GM19043 (cell line): ENCODE results near the gene CELA3B.
"Not testable (repeated sequence)": the region's sequence is repeated elsewhere in the genome, so short reads cannot be mapped to it uniquely, and the experiment has no call there.

Experiments
- ATAC-seq: cut with Tn5 transposase; IDR thresholded peaks from one replicate; pipeline ENCODE4 v1.9.1; 2021; ENCODE audit warnings: low read depth; ENCODE audit not compliant: unreplicated experiment

Gene CELA3B

GRCh38 chr1:21942959-21943640 is 33.7 kb upstream of the CELA3B start:
- not testable (repeated sequence) for ATAC-seq

GRCh38 chr1:21944733-21945073 is 32.1 kb upstream of the CELA3B start:
- ATAC-seq, result no peak

GRCh38 chr1:21946836-21947587 is 29.8 kb upstream of the CELA3B start:
- ATAC-seq, result no peak

GRCh38 chr1:21950734-21951133 is 26.1 kb upstream of the CELA3B start:
- no peak for ATAC-seq

DNA sequence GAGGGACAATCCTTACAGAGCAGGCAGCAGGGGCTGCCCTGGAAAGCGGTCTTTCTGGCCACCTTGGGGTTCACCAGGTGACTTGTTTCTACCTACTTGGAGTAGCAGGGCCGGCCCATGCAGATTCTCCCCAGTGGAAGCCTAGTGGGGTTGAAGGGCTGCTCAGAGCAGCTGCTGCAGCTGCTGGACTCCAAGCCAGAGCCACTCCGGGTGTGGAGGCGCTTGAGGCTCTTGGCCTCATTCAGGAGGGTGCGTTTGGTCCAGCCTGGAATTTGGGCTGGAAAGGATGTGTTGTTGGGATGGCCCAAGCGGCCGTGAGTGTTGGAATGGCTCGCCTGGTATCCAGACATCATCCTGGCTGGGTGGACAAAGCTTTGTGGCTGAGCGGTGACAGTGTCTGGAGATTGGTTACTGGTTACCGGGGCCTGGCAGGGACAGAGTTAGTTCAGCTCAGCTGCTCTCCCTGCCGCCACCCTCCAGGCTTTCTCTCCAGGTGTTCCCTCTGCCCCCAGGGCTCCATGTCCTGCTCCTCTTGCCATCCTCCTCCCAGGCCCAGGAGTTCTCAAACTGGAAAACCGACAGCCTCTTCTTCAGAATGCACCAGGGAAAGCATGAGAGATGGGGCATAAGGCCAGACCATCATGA is 25.5 kb upstream of the CELA3B start:
- no peak for ATAC-seq

DNA sequence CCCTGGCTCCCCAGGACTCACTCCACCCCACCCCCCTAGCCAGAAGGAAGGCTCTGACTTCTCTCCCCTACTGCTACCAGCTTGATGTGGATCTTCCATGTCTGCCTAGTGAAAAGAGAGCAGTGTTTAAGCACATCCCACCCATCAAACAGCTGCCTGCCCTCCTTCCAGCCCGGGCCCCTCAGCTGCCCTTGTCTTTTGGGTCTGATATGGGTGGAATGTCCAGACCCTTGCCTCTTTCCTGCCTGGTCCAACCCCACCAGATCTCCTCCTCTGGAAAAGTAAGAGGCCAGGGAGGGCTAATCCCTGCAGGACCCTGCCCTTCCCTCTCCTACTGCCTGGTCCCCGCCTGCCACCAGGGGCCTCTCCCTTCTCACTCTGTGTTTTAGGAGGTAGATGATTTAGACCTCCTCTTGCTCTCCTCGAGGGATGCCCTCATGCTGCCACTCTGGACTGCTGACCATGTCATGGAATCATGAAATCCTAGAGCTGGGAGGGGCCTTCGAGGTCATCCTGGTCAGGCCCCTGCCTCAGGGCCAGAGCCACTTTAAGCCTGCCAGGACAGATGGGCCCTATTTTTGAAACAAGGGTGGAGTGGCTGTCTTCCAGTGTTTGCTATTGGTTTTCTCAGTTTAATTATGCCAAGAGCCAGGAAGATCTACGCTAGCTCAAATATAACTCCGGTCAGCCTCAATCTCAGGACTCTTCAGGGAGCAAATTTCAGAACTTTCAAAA is 23.9 kb upstream of the CELA3B start:
- ATAC-seq, result no peak

DNA sequence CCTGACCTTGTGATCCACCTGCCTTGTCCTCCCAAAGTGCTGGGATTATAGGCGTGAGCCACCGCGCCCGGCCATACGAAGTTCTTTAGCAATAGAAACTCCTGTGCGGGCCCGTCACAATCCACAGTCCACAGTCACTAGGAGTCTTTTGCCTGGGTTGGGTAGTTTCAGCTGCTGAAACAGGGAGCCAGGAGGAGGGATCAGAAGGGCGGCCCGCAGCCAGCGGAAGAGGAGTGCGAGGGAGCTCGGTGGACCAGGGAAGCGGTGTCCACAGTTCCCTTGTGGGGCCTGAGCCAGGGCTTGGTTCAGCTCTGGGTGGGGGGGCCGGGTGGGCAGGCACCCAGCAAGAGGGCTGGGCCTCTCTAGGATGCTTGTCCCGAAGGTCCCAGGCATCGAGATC is 21.8 kb upstream of the CELA3B start:
- no peak for ATAC-seq

GRCh38 chr1:21955501-21956281 is 21.1 kb upstream of the CELA3B start:
- no peak for ATAC-seq

DNA sequence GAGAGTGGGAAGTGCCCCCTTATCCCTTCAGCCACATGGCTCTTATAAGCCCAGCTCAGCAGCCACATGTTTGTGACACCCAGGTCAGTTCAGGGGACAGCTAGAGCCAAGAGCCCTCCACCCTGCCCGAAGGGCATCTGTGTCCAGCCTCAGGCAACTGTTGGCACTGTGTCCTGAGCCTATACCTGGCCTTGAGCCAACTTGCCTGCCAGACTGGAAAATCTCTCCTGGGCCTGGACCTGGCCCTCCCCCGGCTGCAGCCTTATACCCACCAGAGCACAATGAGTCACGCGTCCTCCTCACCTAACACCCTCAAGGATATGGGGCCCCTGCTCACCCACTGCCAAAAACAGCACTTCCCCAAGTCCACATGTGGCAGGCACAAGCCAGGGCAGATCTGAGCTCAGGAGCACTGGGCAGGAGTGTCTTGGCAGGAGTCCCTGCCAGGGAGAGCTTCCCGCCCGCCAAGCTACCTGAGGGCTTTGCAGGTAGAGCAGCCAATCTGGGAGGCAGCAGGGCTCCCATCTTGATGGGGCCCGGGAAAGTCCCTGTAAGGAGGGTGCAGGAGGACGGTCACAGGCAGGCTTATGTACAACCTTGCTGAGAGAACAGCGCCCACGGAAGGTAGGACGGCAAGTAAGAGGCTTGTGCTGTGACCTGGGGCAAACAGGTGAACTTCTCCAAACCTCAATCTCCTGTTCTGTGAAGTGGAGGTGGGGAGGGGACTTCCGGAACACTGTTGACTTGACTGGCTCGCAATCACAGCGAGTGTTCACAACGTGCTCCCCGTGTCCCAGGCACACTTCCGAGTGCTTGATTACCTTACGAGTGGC is 19.9 kb upstream of the CELA3B start:
- no peak for ATAC-seq

DNA sequence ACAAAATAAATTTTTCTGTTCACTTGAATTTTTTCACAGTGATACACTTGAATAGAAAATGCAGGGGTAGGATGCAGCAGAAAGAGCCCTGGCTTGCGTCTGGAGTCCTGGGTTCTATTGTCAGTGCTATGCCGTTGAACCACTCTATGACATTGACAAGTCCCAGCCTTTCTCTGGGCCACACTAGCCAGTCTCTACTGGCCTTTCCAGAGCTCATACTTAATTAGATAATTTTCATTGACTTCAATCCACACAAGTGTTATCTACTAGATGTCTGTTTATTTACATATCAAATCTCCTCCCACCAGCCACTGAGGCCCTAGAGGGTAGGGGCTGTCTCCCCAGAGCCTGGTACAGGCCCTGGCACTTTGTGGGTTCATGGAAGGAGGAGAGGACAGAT is 15.5 kb upstream of the CELA3B start:
- ATAC-seq, result no peak

- no peak for ATAC-seq
These were observed 15.0 kb upstream of the CELA3B start for GRCh38 chr1:21961799-21962198.

GRCh38 chr1:21963477-21964217 is 13.2 kb upstream of the CELA3B start:
- ATAC-seq, result no peak

DNA sequence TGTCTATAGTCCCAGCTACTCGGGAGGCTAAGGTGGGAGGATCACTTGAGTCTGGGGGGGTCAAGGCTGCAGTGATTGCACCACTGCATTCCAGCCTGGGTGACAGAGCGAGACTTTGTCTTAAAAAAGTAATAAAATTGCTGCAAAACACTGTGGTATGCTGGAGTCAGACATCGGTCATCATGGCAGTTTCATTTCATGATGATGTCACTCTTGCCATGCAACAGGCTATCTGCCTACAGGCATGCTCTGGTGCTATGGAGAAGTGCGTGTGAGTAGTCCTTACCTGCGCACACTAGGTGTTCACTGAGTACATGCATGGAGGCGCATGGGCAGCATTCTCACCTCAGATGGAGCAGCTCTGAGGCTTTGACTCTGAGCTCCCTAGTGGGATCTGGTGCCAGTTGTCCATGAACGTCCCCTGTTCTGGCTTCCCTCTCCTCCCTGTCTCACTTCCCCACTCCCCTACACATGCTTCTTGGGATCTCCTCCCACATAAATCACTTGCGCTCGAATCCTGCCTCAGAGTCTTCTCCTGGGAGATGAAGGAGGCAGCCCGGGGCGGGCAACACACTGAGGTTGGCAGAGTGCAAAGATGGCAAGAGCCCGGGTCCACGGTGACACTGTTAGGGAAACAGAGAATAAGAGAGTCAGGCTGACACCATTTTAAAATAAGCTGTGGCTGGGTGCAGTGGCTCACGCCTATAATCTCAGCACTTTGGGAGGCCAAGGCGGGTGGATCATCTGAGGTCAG is 10.4 kb upstream of the CELA3B start:
- ATAC-seq, result no peak

- not testable (repeated sequence) for ATAC-seq
These were observed 9.6 kb upstream of the CELA3B start for GRCh38 chr1:21967216-21967615.

DNA sequence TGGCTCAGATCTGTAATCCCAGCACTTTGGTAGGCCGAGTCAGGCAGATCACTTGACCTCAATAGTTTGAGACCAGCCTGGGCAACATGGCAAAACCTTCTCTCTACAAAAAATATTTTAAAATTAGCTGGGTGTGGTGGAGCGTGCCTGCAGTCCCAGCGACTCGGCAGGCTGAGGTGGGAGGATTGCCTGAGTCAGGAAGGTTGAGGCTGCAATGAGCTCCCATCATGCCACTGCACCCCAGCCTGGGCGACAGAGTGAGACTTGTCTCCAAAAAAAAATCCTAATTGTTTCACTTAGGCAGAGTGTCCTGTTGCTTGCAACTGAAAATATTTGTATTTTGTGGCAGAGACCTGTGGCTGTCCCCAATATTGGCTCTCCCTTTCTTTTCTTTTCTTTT is 7.8 kb upstream of the CELA3B start:
- not testable (repeated sequence) for ATAC-seq

DNA sequence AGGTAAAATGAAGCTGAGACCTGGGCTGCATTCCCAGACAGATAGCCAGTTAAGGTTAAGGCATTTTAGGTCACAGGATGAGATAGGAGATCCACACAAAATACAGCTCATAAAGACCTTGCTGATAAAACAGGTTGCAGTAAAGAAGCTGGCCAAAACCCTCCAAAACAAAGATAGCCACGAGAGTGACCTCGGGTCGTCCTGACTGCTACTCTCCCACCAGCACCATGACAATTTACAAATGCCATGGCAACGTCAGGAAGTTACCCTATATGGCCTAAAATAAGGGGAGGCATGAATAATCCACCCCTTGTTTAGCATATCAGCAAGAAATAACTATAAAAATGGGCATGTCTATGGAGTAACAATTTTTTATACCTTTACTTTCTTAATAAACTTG is 6.3 kb upstream of the CELA3B start:
- not testable (repeated sequence) for ATAC-seq

DNA sequence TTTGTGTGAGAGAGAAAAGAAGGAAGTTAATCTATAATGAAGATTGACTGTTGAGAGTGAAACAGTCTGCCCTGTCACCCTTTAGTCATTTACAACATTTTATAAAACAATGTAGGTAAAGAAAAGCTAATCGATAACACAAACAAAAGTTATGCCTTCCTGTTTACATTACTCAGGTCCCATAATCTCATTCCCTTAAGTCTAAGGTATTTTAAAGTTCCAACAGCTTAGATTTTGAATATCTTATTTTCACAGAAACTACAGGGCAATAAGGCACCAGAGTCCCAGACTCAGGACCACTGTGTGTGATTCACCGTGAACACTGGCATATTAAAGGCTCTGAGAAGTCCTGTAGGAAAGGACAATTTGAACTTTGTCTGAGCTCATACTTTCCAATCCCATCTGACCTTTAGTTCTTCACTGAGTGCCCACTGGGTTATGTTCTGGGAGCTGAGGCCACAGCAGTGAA is 3.8 kb upstream of the CELA3B start:
- ATAC-seq, result not testable (repeated sequence)

GRCh38 chr1:21973948-21974347 is 2.9 kb upstream of the CELA3B start:
- ATAC-seq, result not testable (repeated sequence)
